Stimulated activated CD8-positive, alpha-beta memory T cell treated with anti-CD3 and anti-CD28 coated beads, Interleukin-7, amount 100 ng/mL, for 1 hour (primary cell): ENCODE results near the gene EHMT1.
"Not testable (repeated sequence)": the region's sequence is repeated elsewhere in the genome, so short reads cannot be mapped to it uniquely, and the experiment has no call there.

Experiments
- DNase-seq, 2 donors: peaks; one replicate each; pipeline ENCODE4 v3.0.0-alpha.2; 2020; ENCODE audit warnings: low read depth in 2 of 2

Gene EHMT1

GRCh38 chr9:137717776-137718327, 99.0 kb downstream of the EHMT1 start:
- no peak for DNase-seq

- no peak for DNase-seq
Measured at GRCh38 chr9:137719194-137719593, 100.4 kb downstream of the EHMT1 start.

- no peak for DNase-seq
Measured at GRCh38 chr9:137720571-137721110, 101.8 kb downstream of the EHMT1 start.

GRCh38 chr9:137721479-137721878, 102.7 kb downstream of the EHMT1 start:
- DNase-seq = no peak

DNA sequence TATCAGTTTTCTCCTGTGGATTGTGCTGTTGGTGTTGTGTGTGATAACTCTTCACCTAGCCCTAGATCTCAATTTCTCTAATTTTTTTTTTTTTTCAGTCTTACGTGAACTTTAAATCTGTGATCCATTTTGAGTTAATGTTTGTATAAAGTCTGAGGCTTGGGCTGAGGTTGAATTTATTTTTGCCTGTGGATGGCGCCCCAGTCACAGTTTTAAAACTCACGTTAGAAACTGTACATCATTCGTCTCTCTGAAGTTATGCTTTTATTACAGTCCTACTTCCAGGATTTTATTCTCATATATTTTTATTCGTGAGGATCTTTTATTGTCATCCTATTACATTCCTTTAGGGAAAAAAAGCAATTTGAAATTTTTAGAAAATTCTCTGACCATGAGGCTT, 103.1 kb downstream of the EHMT1 start:
- DNase-seq = no peak

GRCh38 chr9:137722481-137722880, 103.7 kb downstream of the EHMT1 start:
- no peak for DNase-seq

GRCh38 chr9:137723356-137723755, 104.6 kb downstream of the EHMT1 start:
- not testable (repeated sequence) for DNase-seq

- no peak for DNase-seq
Measured at GRCh38 chr9:137723783-137724445, 105.1 kb downstream of the EHMT1 start.

GRCh38 chr9:137724818-137725240, 106.0 kb downstream of the EHMT1 start:
- DNase-seq = no peak

DNA sequence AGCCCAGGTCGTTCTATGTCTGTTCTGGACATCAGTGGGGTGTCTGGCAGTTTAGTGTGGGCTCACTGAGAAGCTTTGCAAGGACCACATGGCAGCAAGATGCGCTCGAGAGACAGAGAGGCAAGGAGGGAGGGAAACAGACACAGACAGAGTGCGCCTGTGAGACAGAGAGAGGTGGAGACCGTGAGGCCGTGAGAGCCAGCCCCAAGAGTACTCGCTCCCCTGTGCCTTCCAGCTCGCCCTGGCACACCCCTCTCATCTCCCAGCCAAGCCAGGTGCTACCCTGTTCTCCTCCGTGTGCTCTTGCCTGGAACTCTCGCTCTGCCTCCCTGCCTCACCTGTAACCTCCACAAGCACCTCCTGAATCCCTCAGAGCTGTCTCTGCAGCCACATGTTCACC, 106.8 kb downstream of the EHMT1 start:
- DNase-seq = no peak

DNA sequence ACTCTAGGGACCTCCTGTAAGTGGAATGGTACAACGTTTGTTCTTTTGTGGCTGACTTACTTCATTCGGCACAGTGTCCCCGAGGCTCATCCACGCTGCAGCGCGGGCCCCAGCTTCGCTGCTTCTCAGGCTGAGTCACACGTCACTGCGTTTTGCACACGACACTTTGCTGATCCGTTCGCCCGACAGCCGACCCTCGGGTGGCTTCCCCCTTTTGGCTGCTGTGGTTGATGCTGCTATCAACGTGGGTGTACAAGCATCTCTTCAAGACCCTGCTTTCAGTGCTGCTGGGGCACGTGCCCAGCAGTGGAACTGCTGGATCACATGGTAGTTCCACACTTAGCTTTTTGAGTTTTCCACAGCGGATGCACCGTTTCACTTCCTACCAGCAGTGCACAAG, 107.5 kb downstream of the EHMT1 start:
- not testable (repeated sequence) for DNase-seq

GRCh38 chr9:137726764-137727163, 108.0 kb downstream of the EHMT1 start:
- DNase-seq = no peak

DNA sequence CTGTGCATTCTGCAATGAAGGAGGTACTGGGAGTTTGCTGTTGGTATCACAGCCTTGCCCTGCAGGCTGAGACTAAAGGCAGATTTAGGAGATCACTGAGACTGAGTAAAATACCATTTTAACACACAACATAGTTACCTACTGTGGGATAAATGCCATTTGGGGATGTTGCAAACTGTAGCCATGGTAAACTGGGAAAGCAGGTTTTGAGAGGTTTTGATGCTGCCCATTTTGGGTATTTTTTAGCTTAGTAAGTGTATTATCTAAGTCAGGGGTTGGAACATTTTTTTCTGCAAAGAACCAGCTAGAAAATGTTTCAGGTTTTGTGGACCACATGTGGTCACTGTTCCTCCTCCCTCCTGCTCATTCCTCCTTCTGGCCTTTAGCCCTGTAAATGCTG, 108.9 kb downstream of the EHMT1 start:
- no peak for DNase-seq

- no peak for DNase-seq
Measured at GRCh38 chr9:137728444-137729311, 109.9 kb downstream of the EHMT1 start.

DNA sequence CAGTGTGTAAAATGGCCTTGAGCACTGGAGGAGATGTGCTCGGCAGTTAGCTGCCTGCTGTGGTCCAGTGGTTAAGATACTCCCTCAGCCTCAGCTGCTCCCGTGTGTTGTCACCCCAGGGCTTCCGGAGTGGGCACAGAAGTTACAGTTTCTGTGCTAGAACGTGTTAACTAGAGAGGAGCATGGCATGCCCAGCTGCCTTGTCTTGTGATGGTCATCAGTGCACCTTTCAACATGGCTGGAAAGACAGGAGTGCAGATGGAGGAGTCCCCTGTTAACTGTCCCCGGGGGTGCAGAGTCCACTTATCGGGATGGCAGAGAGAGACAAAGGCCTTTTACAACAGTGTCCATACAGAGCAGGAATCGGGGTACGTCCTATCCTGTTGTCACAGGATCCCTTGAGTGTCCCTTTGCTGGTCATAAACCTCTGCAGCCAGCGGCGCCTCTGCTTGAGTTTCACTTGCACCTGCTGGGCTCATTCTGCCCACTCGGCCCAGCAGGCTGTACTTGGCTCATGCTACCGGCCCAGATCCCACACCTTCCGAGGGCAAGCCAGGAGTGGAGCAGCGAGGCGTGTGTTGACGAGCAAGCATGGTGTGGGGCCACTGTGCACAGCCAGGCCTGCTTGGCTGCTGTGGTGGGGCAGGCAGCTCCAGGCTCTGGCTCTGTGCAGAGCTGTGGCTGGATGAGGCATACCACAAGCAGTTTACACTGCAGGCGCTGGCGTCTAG, 112.6 kb downstream of the EHMT1 start:
- no peak for DNase-seq

- DNase-seq = no peak
Measured at GRCh38 chr9:137731947-137732813, 113.4 kb downstream of the EHMT1 start.

- DNase-seq = no peak
Measured at GRCh38 chr9:137733429-137733828, 114.6 kb downstream of the EHMT1 start.

DNA sequence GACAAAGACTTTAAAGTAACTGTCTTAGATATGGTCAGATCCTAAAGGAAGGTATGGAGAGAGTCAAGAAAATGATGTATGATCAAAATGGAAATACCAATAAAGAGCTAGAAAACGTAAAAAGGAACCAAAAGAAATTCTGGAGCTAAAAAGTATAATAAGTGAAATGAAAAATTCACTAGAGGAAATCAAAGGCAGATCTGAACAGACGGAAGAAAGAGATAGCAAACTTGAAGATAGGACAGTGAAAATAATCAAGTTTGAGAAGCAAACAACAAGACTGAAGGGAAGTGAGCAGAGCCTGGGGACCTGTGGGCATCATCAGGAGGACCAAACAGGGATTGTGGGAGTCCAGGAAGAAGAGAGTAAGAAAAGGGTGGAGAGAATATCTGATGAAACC, 115.4 kb downstream of the EHMT1 start:
- no peak for DNase-seq

- not testable (repeated sequence) for DNase-seq
Measured at GRCh38 chr9:137738182-137738696, 119.4 kb downstream of the EHMT1 start.

GRCh38 chr9:137738703-137739102, 119.9 kb downstream of the EHMT1 start:
- DNase-seq = no peak
